GM19239 (cell line): ENCODE measurements around the gene SUN2.

Source experiments
- DNase-seq: peaks from one replicate; pipeline ENCODE4 v3.0.0; 2011; ENCODE audit warnings: low spot score; ENCODE audit not compliant: insufficient read length
- FAIRE-seq: peaks from 2 replicates; lab custom pipeline; 2011; peaks lifted over from hg19 to GRCh38; lab: Jason Lieb, UNC

The SUN2 gene

GRCh38 chr22:38737302-38738060, 18.3 kb downstream of the SUN2 start:
- DNase-seq (no peak), FAIRE-seq (no peak)

- DNase-seq = no peak
- no peak for FAIRE-seq
Measured at GRCh38 chr22:38736257-38736570, 19.6 kb downstream of the SUN2 start.

GRCh38 chr22:38735465-38736256, 20.1 kb downstream of the SUN2 start:
- FAIRE-seq = no peak

GRCh38 chr22:38735126-38735464, 20.7 kb downstream of the SUN2 start:
- DNase-seq = no peak
- no peak for FAIRE-seq

More at GRCh38 chr22:38735465-38736256, 20.1 kb downstream of the SUN2 start:
- no peak for DNase-seq

- FAIRE-seq (no peak), DNase-seq (no peak)
Measured at GRCh38 chr22:38734421-38735100, 21.2 kb downstream of the SUN2 start.

GRCh38 chr22:38733724-38734381, 21.9 kb downstream of the SUN2 start:
- FAIRE-seq (no peak), DNase-seq (no peak)

- no peak for DNase-seq
- FAIRE-seq = peak; percentile 61
Measured at GRCh38 chr22:38733329-38733723, 22.5 kb downstream of the SUN2 start.

- DNase-seq (no peak), FAIRE-seq (no peak)
Measured at GRCh38 chr22:38732251-38732815, 23.5 kb downstream of the SUN2 start.

GRCh38 chr22:38731703-38732161, 24.1 kb downstream of the SUN2 start:
- DNase-seq (no peak), FAIRE-seq (no peak)

- DNase-seq = no peak
- no peak for FAIRE-seq
Measured at GRCh38 chr22:38730411-38730871, 25.4 kb downstream of the SUN2 start.

- no peak for FAIRE-seq
Measured at GRCh38 chr22:38729946-38730345, 25.9 kb downstream of the SUN2 start.

GRCh38 chr22:38728871-38729796, 26.7 kb downstream of the SUN2 start:
- DNase-seq (no peak), FAIRE-seq (no peak)

More at GRCh38 chr22:38729946-38730345, 25.9 kb downstream of the SUN2 start:
- no peak for DNase-seq

GRCh38 chr22:38727530-38728451, 28.0 kb downstream of the SUN2 start:
- FAIRE-seq (no peak), DNase-seq (no peak)

GRCh38 chr22:38727123-38727522, 28.7 kb downstream of the SUN2 start:
- no peak for DNase-seq
- no peak for FAIRE-seq

GRCh38 chr22:38725900-38726655, 29.7 kb downstream of the SUN2 start:
- DNase-seq (no peak), FAIRE-seq (no peak)

GRCh38 chr22:38724926-38725571, 30.7 kb downstream of the SUN2 start:
- no peak for DNase-seq
- FAIRE-seq = no peak

- FAIRE-seq = no peak
- DNase-seq = no peak
Measured at GRCh38 chr22:38724176-38724575, 31.6 kb downstream of the SUN2 start.
